IPS-15b (cell line): ENCODE data around the gene CYREN.
"Not testable (repeated sequence)": the region's sequence is repeated elsewhere in the genome, so short reads cannot be mapped to it uniquely, and the experiment has no call there.

Source experiments
- H3K27me3 ChIP-seq: one replicate; pipeline ENCODE4 v1.6.1; 2013; ENCODE audit warnings: low read length; ENCODE audit not compliant: control insufficient read depth, insufficient read depth
- H3K36me3 ChIP-seq: one replicate; pipeline ENCODE4 v1.6.1; 2013; ENCODE audit warnings: low read length; ENCODE audit not compliant: control insufficient read depth, insufficient read depth
- H3K4me1 ChIP-seq: one replicate; pipeline ENCODE4 v1.6.1; 2013; ENCODE audit warnings: mild to moderate bottlenecking, low read length; ENCODE audit not compliant: control insufficient read depth, insufficient read depth
- H3K4me3 ChIP-seq: one replicate; pipeline ENCODE4 v1.5.1; 2013; ENCODE audit warnings: low read depth, low read length
- H3K9ac ChIP-seq: one replicate; pipeline ENCODE4 v1.6.1; 2013; ENCODE audit warnings: low read depth, mild to moderate bottlenecking, low read length
- H3K9me3 ChIP-seq: one replicate; pipeline ENCODE4 v1.6.1; 2013; ENCODE audit warnings: mild to moderate bottlenecking, low read length; ENCODE audit not compliant: control insufficient read depth, insufficient read depth

Gene CYREN

GRCh38 chr7:135170274-135170997 lies at the start of gene CYREN:
Gene CYREN (minus strand): TSS chr7:135170707. CDS start chr7:135168922, 1,785 bp downstream.
- H3K4me3 ChIP-seq, result peak within 1 kb of the TSS; percentile 91
- no peaks in the 10 kb centered on the region for H3K9me3 ChIP-seq
- no peaks in the 10 kb centered on the region for H3K27me3 ChIP-seq
- H3K36me3 ChIP-seq, result peaks cover 27% of the 10 kb centered on the region
- H3K4me1 ChIP-seq, result peaks cover 6% of the 10 kb centered on the region
- peak within 1 kb of the TSS; percentile 94 for H3K9ac ChIP-seq

GRCh38 chr7:135217645-135218509 lies 47.4 kb upstream of the CYREN start:
- Histone ChIP-seq H3K9ac (no peak overlapping the region), H3K4me3 (no peak overlapping the region), H3K36me3 (no peaks in the 10 kb centered on the region), H3K9me3 (no peaks in the 10 kb centered on the region), H3K27me3 (no peaks in the 10 kb centered on the region), H3K4me1 (no peaks in the 10 kb centered on the region)

- no peak overlapping the region for H3K4me3 ChIP-seq
- H3K9ac ChIP-seq, result no peak overlapping the region
- H3K9me3 ChIP-seq, result no peaks in the 10 kb centered on the region
- H3K4me1 ChIP-seq, result no peaks in the 10 kb centered on the region
- H3K36me3 ChIP-seq, result no peaks in the 10 kb centered on the region
- peaks cover 3% of the 10 kb centered on the region for H3K27me3 ChIP-seq
Observed at GRCh38 chr7:135215698-135216097, 45.2 kb upstream of the CYREN start.

GRCh38 chr7:135215180-135215579 lies 44.7 kb upstream of the CYREN start:
- Histone ChIP-seq H3K9ac (no peak overlapping the region), H3K4me3 (no peak overlapping the region), H3K9me3 (no peaks in the 10 kb centered on the region), H3K4me1 (no peaks in the 10 kb centered on the region), H3K36me3 (no peaks in the 10 kb centered on the region), H3K27me3 (peaks cover 8% of the 10 kb centered on the region)

GRCh38 chr7:135213831-135214230 lies 43.3 kb upstream of the CYREN start:
- H3K9ac ChIP-seq, result no peak overlapping the region
- no peak overlapping the region for H3K4me3 ChIP-seq
- no peaks in the 10 kb centered on the region for H3K4me1 ChIP-seq
- H3K9me3 ChIP-seq, result no peaks in the 10 kb centered on the region
- H3K27me3 ChIP-seq, result peaks cover 8% of the 10 kb centered on the region
- H3K36me3 ChIP-seq, result no peaks in the 10 kb centered on the region

GRCh38 chr7:135211946-135212685 lies 41.6 kb upstream of the CYREN start:
- H3K9ac ChIP-seq, result peak overlapping the region; percentile 56
- peak overlapping the region; percentile 86 for H3K4me3 ChIP-seq
- not testable (repeated sequence) for H3K36me3 ChIP-seq, H3K4me1 ChIP-seq, H3K27me3 ChIP-seq, H3K9me3 ChIP-seq

- H3K27me3 ChIP-seq, result peaks cover 8% of the 10 kb centered on the region
- peak within 1 kb of the TSS; percentile 65 for H3K9ac ChIP-seq
- H3K4me1 ChIP-seq, result no peaks in the 10 kb centered on the region
- H3K36me3 ChIP-seq, result no peaks in the 10 kb centered on the region
- H3K4me3 ChIP-seq, result peak within 1 kb of the TSS; percentile 86
- no peaks in the 10 kb centered on the region for H3K9me3 ChIP-seq
Observed at GRCh38 chr7:135211179-135211945, 40.9 kb upstream of the CYREN start, which contains the start of gene WDR91. Gene WDR91 (minus strand): TSS chr7:135211526. CDS start chr7:135211502, 24 bp downstream.

- Histone ChIP-seq H3K4me3 (peak overlapping the region; percentile 83), H3K9ac (peak overlapping the region; percentile 65), H3K4me1 (no peaks in the 10 kb centered on the region), H3K9me3 (no peaks in the 10 kb centered on the region), H3K36me3 (no peaks in the 10 kb centered on the region), H3K27me3 (peaks cover 8% of the 10 kb centered on the region)
Observed at GRCh38 chr7:135210888-135211178, 40.3 kb upstream of the CYREN start.

GRCh38 chr7:135209225-135209834 lies 38.8 kb upstream of the CYREN start:
- no peaks in the 10 kb centered on the region for H3K36me3 ChIP-seq
- H3K27me3 ChIP-seq, result peaks cover 8% of the 10 kb centered on the region
- H3K4me1 ChIP-seq, result no peaks in the 10 kb centered on the region
- H3K9ac ChIP-seq, result peak overlapping the region; percentile 24
- no peak overlapping the region for H3K4me3 ChIP-seq
- H3K9me3 ChIP-seq, result no peaks in the 10 kb centered on the region

GRCh38 chr7:135208102-135208793 lies 37.7 kb upstream of the CYREN start:
- no peaks in the 10 kb centered on the region for H3K9me3 ChIP-seq
- no peak overlapping the region for H3K4me3 ChIP-seq
- H3K27me3 ChIP-seq, result peaks cover 8% of the 10 kb centered on the region
- H3K36me3 ChIP-seq, result peaks cover 2% of the 10 kb centered on the region
- no peaks in the 10 kb centered on the region for H3K4me1 ChIP-seq
- H3K9ac ChIP-seq, result no peak overlapping the region
